Measurements from ENCODE around the gene SHROOM3.

The SHROOM3 gene

GRCh38 chr4:76751612-76752343, 316.7 kb downstream of the SHROOM3 start:
- DNase-seq (ENCODE audit: low spot score) = no peak

- DNase-seq (ENCODE audit: low spot score) = no peak
These were observed 318.0 kb downstream of the SHROOM3 start for GRCh38 chr4:76752861-76753501.

- DNase-seq (ENCODE audit: low spot score) = no peak
These were observed 318.8 kb downstream of the SHROOM3 start for GRCh38 chr4:76753814-76754213.

GRCh38 chr4:76754439-76754838, 319.4 kb downstream of the SHROOM3 start:
- no peak for DNase-seq (ENCODE audit: low spot score)

- DNase-seq (ENCODE audit: low spot score) = no peak
These were observed 320.7 kb downstream of the SHROOM3 start for GRCh38 chr4:76755756-76756155.

- DNase-seq (ENCODE audit: low spot score) = no peak
These were observed 321.4 kb downstream of the SHROOM3 start for GRCh38 chr4:76756416-76756815.

GRCh38 chr4:76757418-76757939, 322.4 kb downstream of the SHROOM3 start:
- DNase-seq (ENCODE audit: low spot score) = no peak

GRCh38 chr4:76758290-76758882, 323.4 kb downstream of the SHROOM3 start:
- no peak for DNase-seq (ENCODE audit: low spot score)

GRCh38 chr4:76758996-76759395, 324.0 kb downstream of the SHROOM3 start:
- no peak for DNase-seq (ENCODE audit: low spot score)

GRCh38 chr4:76760193-76760592, 325.2 kb downstream of the SHROOM3 start:
- no peak for DNase-seq (ENCODE audit: low spot score)

GRCh38 chr4:76762137-76763130, 327.4 kb downstream of the SHROOM3 start:
- DNase-seq (ENCODE audit: low spot score) = no peak

GRCh38 chr4:76764251-76764650, 329.2 kb downstream of the SHROOM3 start:
- no peak for DNase-seq (ENCODE audit: low spot score)

- DNase-seq (ENCODE audit: low spot score) = no peak
These were observed 330.6 kb downstream of the SHROOM3 start for GRCh38 chr4:76765473-76766183.

- no peak for DNase-seq (ENCODE audit: low spot score)
These were observed 333.0 kb downstream of the SHROOM3 start for GRCh38 chr4:76767983-76768382.

GRCh38 chr4:76772498-76773106, 337.6 kb downstream of the SHROOM3 start:
- no peak for DNase-seq (ENCODE audit: low spot score)

GRCh38 chr4:76773766-76774165, 338.7 kb downstream of the SHROOM3 start:
- no peak for DNase-seq (ENCODE audit: low spot score)

- no peak for DNase-seq (ENCODE audit: low spot score)
These were observed 344.9 kb downstream of the SHROOM3 start for GRCh38 chr4:76779740-76780459.

GRCh38 chr4:76780781-76781697, 346.0 kb downstream of the SHROOM3 start:
- no peak for DNase-seq (ENCODE audit: low spot score)

Data from left forelimb (tissue), 1 donor.